UCSD-AML1 (cell line): Measurements from ENCODE around the gene AMBP.

Experiments used
- DNase-seq: peaks from one replicate; lab custom pipeline; 2025; ENCODE audit not compliant: unreplicated experiment; lab: John Stamatoyannopoulos, UW

AMBP gene

GRCh38 chr9:114033397-114034103 is 44.5 kb downstream of the AMBP start:
- DNase-seq = peak; percentile 60

GRCh38 chr9:114031948-114032840 is 45.9 kb downstream of the AMBP start:
- no peak for DNase-seq

DNA sequence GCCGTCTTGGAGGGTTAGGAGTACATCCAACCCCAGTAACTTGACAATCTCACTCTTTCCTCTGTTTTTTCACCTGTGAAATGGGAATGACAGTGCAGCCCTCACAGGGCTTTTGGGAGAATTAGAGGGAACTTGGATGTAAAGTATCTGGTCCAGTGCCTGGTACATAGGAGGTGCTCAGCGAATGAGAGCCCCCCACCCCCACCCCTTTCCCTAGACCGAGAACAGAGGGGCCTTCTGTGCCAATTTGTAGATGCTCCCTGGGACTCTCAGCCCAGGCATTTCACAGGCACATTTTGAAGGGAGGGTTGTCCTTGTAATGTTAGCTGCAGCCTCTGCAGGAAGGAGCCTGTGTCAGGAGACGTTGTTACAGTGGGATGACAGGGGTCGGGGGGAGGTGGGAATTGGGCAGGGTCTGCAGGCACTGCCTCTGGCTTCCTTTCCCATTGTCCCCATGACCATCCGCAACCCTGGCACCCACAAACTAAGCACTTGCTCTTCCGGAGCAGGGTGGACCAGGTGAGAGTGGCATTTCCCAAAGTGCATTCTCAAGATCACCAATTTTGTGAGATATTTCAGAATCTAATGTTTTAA is 47.0 kb downstream of the AMBP start:
- DNase-seq = no peak

- DNase-seq = no peak
Observed at GRCh38 chr9:114030364-114030763, 47.7 kb downstream of the AMBP start.

DNA sequence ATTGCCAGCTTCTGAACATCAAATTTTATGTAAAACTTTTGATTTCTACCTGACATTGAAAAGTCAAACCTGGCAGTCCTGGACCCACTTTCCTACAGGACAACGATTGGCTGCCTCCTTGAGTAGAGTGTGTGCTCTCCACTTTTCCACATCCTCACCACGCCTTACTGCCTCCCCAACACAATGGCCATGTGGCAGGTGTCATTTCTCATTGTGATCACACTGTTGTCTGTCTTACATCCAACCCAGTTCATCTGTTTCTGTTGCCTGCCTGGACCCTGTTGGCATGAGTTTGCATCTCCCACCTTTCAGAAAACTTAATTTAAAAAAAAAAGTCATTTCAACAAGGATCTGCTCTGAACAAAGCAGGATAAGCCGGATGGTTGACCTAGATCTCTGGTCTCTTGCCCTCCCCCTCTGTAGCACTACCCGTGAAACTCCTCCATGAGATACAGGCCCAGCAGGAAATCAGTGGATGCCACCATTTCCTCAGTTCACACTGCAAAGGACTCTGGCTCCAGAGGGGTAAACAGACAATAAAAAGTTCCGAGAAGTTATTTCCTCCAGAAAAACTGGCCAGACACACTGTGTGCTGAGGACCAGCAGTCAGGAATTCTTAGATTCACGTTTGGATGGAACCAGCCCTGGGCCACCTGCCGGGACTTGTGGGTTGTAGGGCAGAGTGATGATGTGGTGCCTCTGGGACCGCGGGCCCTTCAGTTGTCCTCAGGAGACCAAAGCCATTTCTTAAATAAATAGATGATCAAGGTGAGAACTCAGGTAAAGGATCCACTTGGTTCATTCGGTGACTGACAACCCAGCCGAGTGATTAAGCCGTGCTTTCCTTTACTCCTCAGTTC is 48.6 kb downstream of the AMBP start:
- no peak for DNase-seq

DNA sequence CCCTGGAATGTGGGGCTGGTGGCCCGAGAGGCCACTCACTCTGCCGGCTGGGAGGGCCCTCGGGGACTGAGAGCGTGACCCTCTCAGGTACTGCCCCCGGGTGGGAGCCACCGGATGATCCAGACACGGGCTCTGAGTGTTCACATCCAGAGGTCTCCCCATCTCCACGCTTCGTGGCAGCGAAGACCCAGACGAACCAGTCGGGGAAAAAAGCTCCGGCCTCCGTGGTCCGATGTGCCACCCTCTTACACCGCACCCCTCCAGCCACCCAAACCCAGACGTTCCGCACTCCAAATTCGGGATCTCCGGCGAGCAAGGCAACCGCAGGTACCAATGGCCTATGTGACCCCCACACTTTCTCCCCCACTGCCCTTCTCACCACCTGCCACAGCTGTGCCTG is 49.5 kb downstream of the AMBP start:
- DNase-seq = no peak

- no peak for DNase-seq
Observed at GRCh38 chr9:114027863-114028465, 50.1 kb downstream of the AMBP start.

- no peak for DNase-seq
Observed at GRCh38 chr9:114027159-114027862, 50.8 kb downstream of the AMBP start.

DNA sequence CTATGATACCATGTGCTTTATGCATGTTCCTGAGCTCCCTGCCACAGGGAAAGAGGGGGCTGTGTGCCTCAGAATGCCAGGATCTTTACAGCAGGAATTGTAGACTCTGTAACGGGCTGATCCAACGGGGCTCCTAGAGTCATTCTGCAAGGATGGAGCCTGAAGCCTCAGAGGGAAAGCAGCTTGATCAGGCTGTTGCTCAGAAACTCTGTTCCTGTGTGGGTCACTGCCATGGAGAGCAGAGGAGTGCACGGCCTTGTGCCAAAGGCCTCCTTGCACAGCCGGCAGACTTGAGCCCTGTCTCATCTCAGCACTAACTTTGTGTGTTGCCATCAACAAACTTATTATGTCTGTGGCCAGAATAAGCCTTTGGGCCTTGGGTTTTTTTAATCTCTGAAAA is 51.8 kb downstream of the AMBP start:
- no peak for DNase-seq

- DNase-seq = no peak
Observed at GRCh38 chr9:114025760-114026159, 52.3 kb downstream of the AMBP start.

- DNase-seq = no peak
Observed at GRCh38 chr9:114025196-114025753, 52.8 kb downstream of the AMBP start.

GRCh38 chr9:114023961-114024360 is 54.1 kb downstream of the AMBP start:
- no peak for DNase-seq

GRCh38 chr9:114021578-114021977 is 56.5 kb downstream of the AMBP start:
- no peak for DNase-seq

DNA sequence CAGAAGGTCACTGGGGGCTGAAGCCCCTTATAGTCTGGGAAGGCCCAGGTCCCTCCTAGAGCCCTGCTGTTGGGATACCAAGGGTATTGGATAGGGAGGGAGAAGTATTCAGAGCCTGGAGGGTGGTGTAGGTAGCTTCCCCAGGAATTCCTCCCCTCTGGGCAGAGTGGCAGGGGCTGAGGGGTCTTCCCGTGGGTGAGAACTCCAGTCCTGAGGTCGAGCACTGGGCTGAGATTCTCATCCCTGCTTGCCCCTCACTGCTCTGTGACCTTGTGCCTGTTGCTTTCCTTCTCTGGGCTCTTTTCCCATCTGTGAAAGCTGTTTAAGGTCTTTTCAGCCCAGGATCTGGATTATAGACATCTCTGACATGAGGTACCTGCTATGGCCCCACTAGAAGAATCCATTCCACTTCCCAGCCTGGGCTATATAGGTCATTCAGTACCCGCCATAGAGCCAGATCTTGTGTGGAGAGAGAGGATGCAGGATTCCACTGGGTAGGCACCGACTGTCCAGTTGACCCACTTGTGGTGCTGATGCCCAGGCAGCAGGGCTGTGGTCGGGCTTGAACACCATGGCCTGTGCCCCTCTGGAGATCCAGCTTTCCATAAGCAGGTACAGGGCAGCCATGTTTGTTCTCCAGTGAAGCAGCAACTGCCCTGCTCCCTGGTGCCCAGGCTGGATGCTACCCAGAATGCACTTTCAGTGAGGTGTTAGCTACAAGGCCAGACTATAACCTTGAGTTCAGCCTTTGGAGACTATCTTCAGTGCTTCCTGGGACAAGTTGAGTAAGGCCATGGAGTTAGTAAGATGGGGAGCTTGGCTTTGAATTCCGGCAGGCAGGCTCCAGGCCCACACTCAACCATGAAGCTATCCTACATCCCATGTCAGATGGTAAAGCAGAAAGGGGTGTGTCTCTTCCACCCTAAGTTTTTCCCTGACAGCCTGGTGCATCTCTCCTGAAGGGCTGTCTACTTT is 60.1 kb downstream of the AMBP start:
- DNase-seq = no peak

- DNase-seq = no peak
Observed at GRCh38 chr9:114016629-114017423, 61.3 kb downstream of the AMBP start.

DNA sequence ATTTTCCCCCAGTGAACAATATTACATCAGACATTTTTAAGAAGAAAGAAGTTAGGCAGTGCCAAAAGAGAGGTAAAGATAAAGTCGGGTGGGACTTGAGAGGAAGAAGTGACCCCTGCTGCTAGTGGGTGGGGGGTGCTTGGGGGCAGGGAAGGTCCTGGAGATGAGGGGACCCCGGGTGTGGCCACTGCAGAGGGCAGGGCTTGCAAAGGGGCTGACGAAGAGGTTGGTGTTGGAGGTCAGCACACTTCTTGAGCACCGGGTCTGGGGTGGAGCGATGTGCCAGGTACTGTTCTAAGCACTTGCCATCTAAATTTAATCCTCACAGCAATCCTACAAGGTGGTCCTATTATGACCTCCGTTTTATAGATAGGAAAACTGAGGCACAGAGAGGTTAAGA is 62.0 kb downstream of the AMBP start:
- DNase-seq = no peak

- DNase-seq = no peak
Observed at GRCh38 chr9:114015607-114016006, 62.5 kb downstream of the AMBP start.

- no peak for DNase-seq
Observed at GRCh38 chr9:114014044-114014443, 64.1 kb downstream of the AMBP start.
